ENCODE data around the gene WWC1. TPM values are rescaled to one million over a fixed set of nuclear protein-coding genes. Genes with fewer than 3 reads are reported as not detected.
"Not testable (repeated sequence)": the region's sequence is repeated elsewhere in the genome, so short reads cannot be mapped to it uniquely, and the experiment has no call there.

The WWC1 gene
- total RNA-seq, 1 donor from 2014 or later: 1.2 TPM

GRCh38 chr5:168307925-168308584, 16.6 kb downstream of the WWC1 start:
- DNase-seq (ENCODE audit: low spot score): no peak

GRCh38 chr5:168308976-168309598, 17.6 kb downstream of the WWC1 start:
- DNase-seq (ENCODE audit: low spot score): no peak

DNA sequence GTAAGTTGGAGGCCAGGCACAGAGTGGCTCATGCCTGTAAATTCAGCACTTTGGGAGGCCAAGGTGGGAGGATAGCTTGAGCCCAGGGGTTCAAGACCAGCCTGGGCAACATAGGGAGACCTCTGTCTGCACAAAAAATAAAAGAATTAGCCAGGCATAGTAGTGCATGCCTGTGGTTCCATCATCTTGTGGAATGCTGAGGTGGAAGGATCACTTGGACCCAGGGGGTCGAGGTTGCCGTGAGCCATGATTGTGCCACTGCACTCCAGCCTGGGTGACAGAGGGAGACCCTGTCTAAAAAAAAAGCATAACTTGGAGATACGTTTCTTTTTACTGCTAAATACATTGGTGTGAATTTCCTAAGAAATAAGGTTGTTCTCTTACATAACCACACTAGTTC, 19.1 kb downstream of the WWC1 start:
- not testable (repeated sequence) for DNase-seq (ENCODE audit: low spot score)

GRCh38 chr5:168311061-168311566, 19.7 kb downstream of the WWC1 start:
- no peak for DNase-seq (ENCODE audit: low spot score)

DNA sequence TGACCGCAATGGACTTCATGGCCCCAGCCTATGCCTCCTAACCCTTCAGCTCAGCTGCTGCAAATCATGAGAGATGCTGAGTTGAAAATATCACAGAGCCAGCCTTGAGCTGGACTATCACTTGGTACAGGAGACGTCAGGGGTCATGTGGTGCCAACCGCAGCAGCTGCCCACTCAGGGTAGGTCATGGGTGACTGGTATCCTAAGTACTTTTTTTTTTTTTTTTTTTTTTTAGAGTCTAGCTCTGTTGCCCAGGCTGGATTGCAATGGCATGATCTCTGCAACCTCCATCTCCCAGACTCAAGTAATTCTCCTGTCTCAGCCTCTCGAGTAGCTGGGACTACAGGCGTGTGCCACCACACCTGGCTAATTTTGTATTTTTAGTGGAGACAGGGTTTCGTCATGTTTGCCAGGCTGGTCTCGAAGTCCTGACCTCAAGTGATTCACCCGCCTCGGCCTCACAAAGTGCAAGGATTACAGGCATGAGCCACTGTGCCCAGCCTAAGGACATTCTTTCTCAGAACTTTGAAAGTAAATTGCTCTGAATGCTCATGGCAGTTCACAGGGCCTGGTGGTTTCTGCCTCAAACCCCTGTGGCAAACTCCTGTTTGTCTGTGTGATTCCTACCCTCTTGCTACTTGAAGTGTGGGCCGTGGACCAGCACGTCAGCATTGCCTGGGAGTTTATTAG, 21.3 kb downstream of the WWC1 start:
- DNase-seq (ENCODE audit: low spot score): no peak

DNA sequence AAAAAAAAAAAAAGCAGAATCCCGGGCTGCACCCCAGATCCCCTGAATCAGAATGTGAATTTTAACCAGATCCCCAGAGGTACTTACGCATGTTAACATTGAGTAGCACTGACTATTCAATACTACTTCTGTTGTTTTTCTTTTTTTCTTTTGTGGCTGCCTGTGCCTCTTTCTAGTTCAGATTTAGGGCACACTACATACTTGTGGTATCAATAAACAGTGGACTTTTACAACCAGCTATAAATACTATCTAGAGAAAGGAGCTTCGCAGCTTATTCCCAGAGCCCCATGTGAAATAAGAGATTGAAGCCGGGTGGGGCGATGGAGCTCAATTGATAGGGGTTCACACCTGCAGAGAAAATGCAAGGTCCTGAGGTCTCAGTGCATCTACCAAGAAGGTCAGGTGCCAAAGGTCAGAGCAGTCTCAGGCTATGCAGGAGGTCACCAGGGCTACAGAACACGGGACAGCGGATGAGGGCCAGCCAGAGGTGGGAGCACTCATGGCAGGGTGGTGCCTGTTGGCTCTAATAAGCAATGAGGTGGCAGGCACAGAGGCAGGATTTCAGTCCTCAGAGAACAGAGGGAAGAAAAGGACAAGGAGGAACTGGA, 22.3 kb downstream of the WWC1 start:
- no peak for DNase-seq (ENCODE audit: low spot score)

DNA sequence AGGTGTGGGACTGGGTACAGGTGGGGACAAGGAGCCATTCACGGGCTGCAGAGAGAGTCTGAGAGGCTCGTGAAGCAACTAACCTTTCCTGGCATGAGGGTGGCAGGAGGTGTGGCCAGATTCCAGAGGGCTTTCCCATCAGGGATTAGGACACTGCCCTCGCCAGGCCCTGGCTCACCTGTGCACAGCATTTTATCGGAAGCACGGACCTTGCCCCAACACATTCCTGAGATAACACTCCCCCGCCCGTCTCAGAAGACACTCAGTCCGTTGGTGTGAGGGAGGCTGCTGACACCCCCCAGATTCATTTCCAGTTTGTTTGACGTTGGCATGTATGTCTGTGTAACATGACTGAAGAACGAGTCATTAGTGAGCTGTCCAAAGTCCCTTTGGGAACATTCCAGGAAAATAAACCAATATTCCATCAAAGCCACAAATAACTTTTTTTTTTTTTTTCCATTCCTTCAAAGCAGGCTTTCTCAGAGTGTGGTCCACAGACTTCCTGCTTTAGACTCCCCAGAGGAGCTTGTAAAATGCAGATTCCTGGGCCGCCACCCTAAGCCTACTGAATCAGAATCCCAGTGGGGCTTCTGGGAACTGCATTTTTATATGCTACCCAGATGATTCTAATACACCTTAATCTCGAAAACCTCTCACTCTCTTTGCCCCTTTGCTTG, 23.4 kb downstream of the WWC1 start:
- peak; percentile 30 for DNase-seq (ENCODE audit: low spot score)

DNA sequence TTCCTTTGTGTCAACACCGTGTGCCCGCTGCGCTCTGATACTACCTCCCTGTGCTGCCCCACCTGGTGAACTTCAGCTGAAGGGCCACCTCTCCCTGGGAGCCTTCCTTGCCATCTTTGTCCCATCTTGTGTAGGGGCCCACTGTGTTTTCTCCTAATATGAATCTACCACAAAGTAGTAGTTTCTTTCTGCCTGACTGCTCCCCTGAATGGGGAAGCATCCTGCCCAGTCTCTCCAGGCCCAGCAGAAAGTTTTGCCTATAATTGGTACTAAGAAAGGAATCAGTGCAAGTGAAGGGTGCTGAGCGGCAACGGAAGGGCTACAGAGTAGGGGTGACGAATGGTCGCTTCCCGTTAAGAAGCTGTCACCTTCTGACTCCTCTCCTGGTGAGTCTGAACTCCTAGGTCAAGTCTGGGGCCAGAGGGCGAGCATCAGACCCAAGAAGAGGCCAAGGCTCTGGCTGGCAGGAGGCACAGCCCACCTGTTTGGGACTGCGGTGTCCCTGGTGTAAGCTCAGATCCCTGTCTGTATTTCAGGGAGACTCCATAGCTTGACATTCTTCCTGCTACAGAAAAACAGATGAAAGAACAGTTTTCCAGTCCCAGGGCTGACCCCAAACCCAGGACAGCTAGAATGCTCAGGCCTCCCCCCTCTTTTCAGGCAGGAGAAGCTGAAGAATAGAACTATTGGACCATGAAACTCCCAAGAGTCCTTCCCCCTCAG, 24.1 kb downstream of the WWC1 start:
- DNase-seq (ENCODE audit: low spot score): no peak

- peak; percentile 56 for DNase-seq (ENCODE audit: low spot score)
Observed at GRCh38 chr5:168316139-168316578, 24.7 kb downstream of the WWC1 start.

DNA sequence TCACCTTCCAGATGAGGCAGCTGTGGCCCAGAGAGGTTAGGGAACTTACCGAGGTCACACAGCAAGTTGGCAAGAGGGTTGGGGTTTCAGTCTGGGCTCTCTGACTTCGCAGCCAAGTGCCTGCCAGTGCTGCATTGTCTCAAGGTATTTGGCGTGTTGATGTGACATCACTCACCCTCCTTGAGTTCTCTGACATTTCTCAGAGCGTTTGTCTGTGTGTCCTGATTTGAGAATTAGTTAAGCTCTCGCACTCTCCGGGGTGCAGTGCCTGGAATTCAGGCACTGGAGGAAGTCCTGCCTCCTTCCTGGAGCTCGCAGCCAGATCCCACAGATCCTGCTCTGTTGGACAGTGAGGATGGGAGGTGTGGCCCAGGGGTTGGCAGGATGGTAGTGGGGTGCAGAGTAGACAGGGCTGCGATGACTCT, 25.7 kb downstream of the WWC1 start:
- peak; percentile 43 for DNase-seq (ENCODE audit: low spot score)

DNA sequence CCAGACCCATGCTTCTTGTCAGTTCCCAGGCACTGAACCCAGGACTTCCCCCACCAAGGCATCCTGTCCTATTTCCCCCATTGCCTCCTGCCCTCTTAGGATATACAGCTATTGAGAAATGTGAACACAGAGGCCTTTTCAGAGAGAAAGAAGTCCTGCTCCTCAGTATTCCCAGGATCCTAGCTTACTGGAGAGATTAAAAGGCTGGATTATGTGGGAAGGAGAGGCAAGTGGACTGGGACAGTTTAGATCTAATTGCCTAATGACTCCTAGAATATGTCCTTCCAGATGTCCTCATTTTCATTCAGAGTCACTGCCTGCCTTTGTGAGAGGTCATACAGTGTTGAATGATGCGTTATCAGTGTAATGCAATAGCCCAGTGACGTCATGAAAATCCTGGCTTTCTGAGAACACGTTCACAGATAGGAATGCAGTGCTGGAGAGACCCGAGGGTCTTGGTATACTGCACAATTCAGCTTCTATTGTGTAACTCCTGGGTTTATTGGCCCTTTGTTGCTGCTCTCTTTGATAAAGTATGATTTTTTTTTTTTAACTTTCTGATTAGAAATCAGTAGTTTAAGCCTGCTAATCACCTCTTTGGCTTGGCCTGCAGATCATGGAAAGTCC, 26.2 kb downstream of the WWC1 start:
- DNase-seq (ENCODE audit: low spot score): peak; percentile 90

DNA sequence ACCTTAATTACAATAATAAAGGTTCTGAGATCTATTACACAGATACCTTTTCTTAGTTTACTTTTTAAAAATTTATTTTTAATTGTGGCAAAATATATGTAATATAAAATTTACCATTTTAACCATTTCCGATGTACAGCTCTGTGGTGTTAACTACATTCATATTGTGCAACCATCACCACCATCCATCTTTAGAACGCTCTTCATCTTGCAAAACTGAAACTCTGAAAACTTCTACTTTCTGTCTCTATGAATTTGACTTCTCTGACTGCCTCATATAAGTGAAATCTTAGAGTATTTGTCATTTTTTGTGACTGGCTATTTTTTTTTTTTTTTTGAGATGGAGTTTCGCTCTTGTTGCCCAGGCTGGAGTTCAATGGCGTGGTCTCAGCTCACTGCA, 26.8 kb downstream of the WWC1 start:
- DNase-seq (ENCODE audit: low spot score): no peak

- no peak for DNase-seq (ENCODE audit: low spot score)
Observed at GRCh38 chr5:168319774-168320173, 28.3 kb downstream of the WWC1 start.

DNA sequence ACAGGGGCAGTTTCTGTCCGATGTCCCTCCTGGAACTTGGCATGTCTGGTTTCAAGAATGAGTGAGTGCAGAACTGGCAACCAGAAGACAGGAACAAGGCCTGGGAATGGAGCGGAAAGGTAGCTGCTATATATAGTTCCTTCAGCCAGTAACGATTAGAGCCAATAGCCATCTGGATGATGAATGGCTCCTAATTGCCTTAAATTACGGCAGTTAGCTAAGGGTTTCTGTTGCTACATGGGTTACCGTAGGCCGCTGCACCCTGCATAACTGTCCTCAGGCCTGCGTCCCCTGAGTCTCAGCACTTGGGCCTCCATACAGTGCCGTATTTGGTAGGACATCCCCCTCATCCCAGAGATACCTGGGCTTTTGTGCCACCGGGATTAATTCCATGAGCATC, 29.4 kb downstream of the WWC1 start:
- no peak for DNase-seq (ENCODE audit: low spot score)

GRCh38 chr5:168324859-168325630, 33.6 kb downstream of the WWC1 start:
- peak; percentile 36 for DNase-seq (ENCODE audit: low spot score)

DNA sequence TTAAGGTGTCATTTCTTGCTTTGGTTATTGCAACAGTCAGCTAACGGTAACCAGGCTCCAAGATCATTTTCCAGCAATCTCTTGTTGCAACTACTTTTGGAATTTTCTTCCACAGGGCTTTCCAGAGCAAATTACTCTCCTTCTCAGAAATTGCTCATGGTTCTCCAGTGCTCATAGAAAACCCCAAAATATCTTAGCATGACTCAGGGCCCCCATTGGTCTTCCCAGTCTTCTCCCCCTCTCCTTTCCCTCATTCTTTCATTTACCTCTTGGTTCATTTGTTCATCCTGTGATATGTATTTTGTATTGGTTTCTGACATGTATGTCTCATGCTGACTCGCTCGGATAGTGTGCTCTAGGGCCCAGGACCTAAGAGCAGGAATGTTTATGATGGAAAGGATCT, 35.6 kb downstream of the WWC1 start:
- DNase-seq (ENCODE audit: low spot score): no peak

GRCh38 chr5:168327451-168327850, 36.0 kb downstream of the WWC1 start:
- DNase-seq (ENCODE audit: low spot score): no peak

GRCh38 chr5:168327994-168328393, 36.5 kb downstream of the WWC1 start:
- peak; percentile 39 for DNase-seq (ENCODE audit: low spot score)

DNA sequence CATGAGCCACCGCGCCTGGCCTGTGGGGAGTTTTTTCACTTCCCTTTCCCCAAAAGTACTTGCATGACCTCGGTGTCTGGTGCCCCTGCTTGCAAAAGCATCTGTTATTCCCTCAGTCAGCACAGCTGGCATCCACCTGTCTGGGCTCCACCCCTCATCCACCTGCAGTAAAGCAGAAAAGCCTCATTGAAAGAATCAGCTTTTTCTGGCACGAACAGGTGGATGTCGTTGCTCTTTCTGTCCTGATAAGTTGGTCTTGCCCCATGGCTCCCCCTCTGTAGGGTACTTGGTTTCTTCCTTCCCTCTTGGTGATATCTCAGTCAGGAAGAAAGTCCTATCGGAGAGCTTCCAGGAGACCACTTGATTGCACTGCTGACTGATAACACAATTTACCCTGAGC, 37.4 kb downstream of the WWC1 start:
- no peak for DNase-seq (ENCODE audit: low spot score)

DNA sequence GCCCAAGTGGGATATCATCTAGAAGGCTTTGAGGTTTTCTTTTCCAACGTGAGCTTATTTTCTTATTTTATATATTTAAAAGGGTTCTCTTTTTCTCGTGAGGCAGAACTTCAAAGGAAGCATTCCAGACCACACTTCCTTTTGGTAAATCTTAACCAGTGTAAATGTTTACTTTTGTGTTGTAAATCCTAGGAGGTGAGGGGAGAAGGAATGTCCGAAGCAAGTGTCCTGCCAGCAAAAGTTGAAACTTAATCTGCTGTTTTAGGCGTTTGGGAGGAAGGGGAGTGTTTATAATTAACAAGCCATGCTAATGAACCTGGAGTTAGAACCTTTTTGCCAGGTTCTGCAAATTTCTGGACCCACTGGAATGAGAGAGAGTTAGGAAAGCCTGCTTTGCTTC, 37.9 kb downstream of the WWC1 start:
- DNase-seq (ENCODE audit: low spot score): no peak

Measured in umbilical cord (tissue), 2 donors.